Neural progenitor cell (in vitro differentiated cells): Measurements from ENCODE around the gene LHFPL2. TPM values are rescaled to one million over a fixed set of nuclear protein-coding genes. Genes with fewer than 3 reads are reported as not detected.

Source experiments
- DNase-seq: peaks from one replicate; pipeline ENCODE4 v3.0.0-alpha.2; 2016; ENCODE audit warnings: low spot score
- H2AFZ ChIP-seq: fragments of 200-600 bp; sonication (generic); replicated peaks from 2 replicates; pipeline ENCODE4 v1.6.1; 2016; ENCODE audit warnings: antibody characterized with exemption
- H3F3A ChIP-seq: fragments of 200-600 bp; sonication (generic); 2 replicates; pipeline ENCODE4 v1.6.1; 2016; ENCODE audit warnings: antibody characterized with exemption, low read depth
- H3K27ac ChIP-seq: fragments of 200-600 bp; sonication (generic); 2 replicates; pipeline ENCODE4 v1.5.1; 2016; ENCODE audit warnings: mild to moderate bottlenecking
- H3K27me3 ChIP-seq: fragments of 200-600 bp; sonication (generic); 2 replicates; pipeline ENCODE4 v1.6.1; 2016; ENCODE audit warnings: mild to moderate bottlenecking, moderate library complexity
- H3K36me3 ChIP-seq: fragments of 200-600 bp; sonication (generic); 2 replicates; pipeline ENCODE4 v1.5.1; 2016
- H3K4me1 ChIP-seq: fragments of 200-600 bp; sonication (generic); 2 replicates; pipeline ENCODE4 v1.6.1; 2016; ENCODE audit warnings: mixed run types
- H3K4me2 ChIP-seq: fragments of 200-600 bp; sonication (generic); 2 replicates; pipeline ENCODE4 v1.6.1; 2016
- H3K4me3 ChIP-seq: fragments of 200-600 bp; sonication (generic); 2 replicates; pipeline ENCODE4 v1.5.1; 2016
- H3K79me2 ChIP-seq: fragments of 200-600 bp; sonication (generic); 2 replicates; pipeline ENCODE4 v1.6.1; 2016; ENCODE audit warnings: low read depth
- H3K9ac ChIP-seq: fragments of 200-600 bp; sonication (generic); 2 replicates; pipeline ENCODE4 v1.6.1; 2016
- H3K9me3 ChIP-seq: fragments of 200-600 bp; sonication (generic); 2 replicates; pipeline ENCODE4 v1.5.1; 2016; ENCODE audit warnings: low read depth
- H4K20me1 ChIP-seq: fragments of 200-600 bp; sonication (generic); 2 replicates; pipeline ENCODE4 v1.6.1; 2016; ENCODE audit warnings: low read depth
- H3K27ac Mint-ChIP-seq: 3 replicates; pipeline ENCODE4 v1.8.0; 2021; ENCODE audit warnings: mixed read lengths
- H3K27me3 Mint-ChIP-seq: 2 replicates; pipeline ENCODE4 v1.8.0; 2022; ENCODE audit warnings: low read depth, mild to moderate bottlenecking, inconsistent platforms, moderate library complexity, mixed read lengths; ENCODE audit not compliant: insufficient read depth
- H3K36me3 Mint-ChIP-seq: 3 replicates; pipeline ENCODE4 v1.8.0; 2021; ENCODE audit warnings: mixed read lengths
- H3K4me1 Mint-ChIP-seq: 3 replicates; pipeline ENCODE4 v1.8.0; 2021; ENCODE audit warnings: mixed read lengths
- H3K4me3 Mint-ChIP-seq: 3 replicates; pipeline ENCODE4 v1.8.0; 2021; ENCODE audit warnings: mild to moderate bottlenecking, moderate library complexity, mixed read lengths
- H3K9me3 Mint-ChIP-seq: 3 replicates; pipeline ENCODE4 v1.8.0; 2020; ENCODE audit warnings: mixed read lengths
- CTCF ChIP-seq: fragments of 200-600 bp; sonication (generic); IDR thresholded peaks from 2 replicates; pipeline ENCODE4 v1.5.1; 2017; ENCODE audit warnings: antibody characterized with exemption, mild to moderate bottlenecking
- EZH2 ChIP-seq: fragments of 200-600 bp; sonication (generic); IDR thresholded peaks from 2 replicates; pipeline ENCODE4 v1.6.1; 2017; ENCODE audit warnings: antibody characterized with exemption, mild to moderate bottlenecking, moderate library complexity
- EZH2phosphoT487 ChIP-seq: fragments of 200-600 bp; sonication (generic); IDR thresholded peaks from 2 replicates; pipeline ENCODE4 v1.6.1; 2017; ENCODE audit warnings: antibody characterized with exemption
- total RNA-seq: library from RNA; depleted of rRNA; stranded (reverse); fragments of >200 nt; gene quantifications from 2 replicates; pipeline ENCODE4 v1.2.3, GENCODE V29; 2015; ENCODE audit warnings: low replicate concordance

LHFPL2 gene
- total RNA-seq, 1 donor from 2014 or later: 21.1 TPM

- no peak overlapping the region for H3K4me3 ChIP-seq
- TF ChIP-seq CTCF (no peak), EZH2phosphoT487 (no peak), EZH2 (no peak)
- H2AFZ ChIP-seq: no peak overlapping the region
- no peak overlapping the region for H3K27ac ChIP-seq
- Mint-ChIP-seq H3K4me1 (peaks cover 21% of the 10 kb centered on the region), H3K27ac (no peak overlapping the region), H3K27me3 (no peaks in the 10 kb centered on the region), H3K4me3 (no peak overlapping the region), H3K9me3 (peaks cover 5% of the 10 kb centered on the region), H3K36me3 (peaks cover 19% of the 10 kb centered on the region)
- DNase-seq: no peak
- H3K79me2 ChIP-seq: no peaks in the 10 kb centered on the region
- H3K4me1 ChIP-seq: peaks cover 8% of the 10 kb centered on the region
- no peaks in the 10 kb centered on the region for H3K36me3 ChIP-seq
- no peaks in the 10 kb centered on the region for H4K20me1 ChIP-seq
- H3K4me2 ChIP-seq: no peak overlapping the region
- H3K9ac ChIP-seq: no peak overlapping the region
- no peaks in the 10 kb centered on the region for H3F3A ChIP-seq
- no peaks in the 10 kb centered on the region for H3K9me3 ChIP-seq
- no peaks in the 10 kb centered on the region for H3K27me3 ChIP-seq
These were observed 57.4 kb downstream of the LHFPL2 start for GRCh38 chr5:78591138-78591612.

GRCh38 chr5:78589923-78590322 lies 58.6 kb downstream of the LHFPL2 start:
- Histone ChIP-seq H3K4me2 (no peak overlapping the region), H3K9ac (no peak overlapping the region), H3K9me3 (no peaks in the 10 kb centered on the region), H4K20me1 (no peaks in the 10 kb centered on the region), H3K27ac (no peak overlapping the region), H3K79me2 (no peaks in the 10 kb centered on the region), H3F3A (no peaks in the 10 kb centered on the region), H3K4me1 (peaks cover 8% of the 10 kb centered on the region), H2AFZ (no peak overlapping the region), H3K4me3 (no peak overlapping the region), H3K27me3 (no peaks in the 10 kb centered on the region), H3K36me3 (no peaks in the 10 kb centered on the region)
- Mint-ChIP-seq H3K27ac (no peak overlapping the region), H3K27me3 (peaks cover 4% of the 10 kb centered on the region), H3K9me3 (peaks cover 15% of the 10 kb centered on the region), H3K36me3 (peaks cover 29% of the 10 kb centered on the region), H3K4me1 (peaks cover 16% of the 10 kb centered on the region), H3K4me3 (no peak overlapping the region)
- DNase-seq: no peak
- TF ChIP-seq EZH2: no peak
- no peak for TF ChIP-seq EZH2phosphoT487
- no peak for TF ChIP-seq CTCF

GRCh38 chr5:78588507-78588906 lies 60.1 kb downstream of the LHFPL2 start:
- Histone ChIP-seq H3K27ac (no peak overlapping the region), H3K9me3 (no peaks in the 10 kb centered on the region), H4K20me1 (no peaks in the 10 kb centered on the region), H3K27me3 (no peaks in the 10 kb centered on the region), H3K9ac (no peak overlapping the region), H3K4me3 (no peak overlapping the region), H3K4me1 (peaks cover 8% of the 10 kb centered on the region), H2AFZ (no peak overlapping the region), H3K4me2 (no peak overlapping the region), H3K36me3 (no peaks in the 10 kb centered on the region), H3K79me2 (no peaks in the 10 kb centered on the region), H3F3A (no peaks in the 10 kb centered on the region)
- peaks cover 29% of the 10 kb centered on the region for H3K36me3 Mint-ChIP-seq
- H3K4me1 Mint-ChIP-seq: peaks cover 13% of the 10 kb centered on the region
- H3K9me3 Mint-ChIP-seq: peaks cover 20% of the 10 kb centered on the region
- TF ChIP-seq CTCF: no peak
- TF ChIP-seq EZH2phosphoT487: no peak
- TF ChIP-seq EZH2: no peak
- DNase-seq: no peak
- no peak overlapping the region for H3K27ac Mint-ChIP-seq
- no peak overlapping the region for H3K4me3 Mint-ChIP-seq
- peaks cover 4% of the 10 kb centered on the region for H3K27me3 Mint-ChIP-seq
